NT2/D1 (cell line): ENCODE measurements around the gene FNIP1.
"Not testable (repeated sequence)": the region's sequence is repeated elsewhere in the genome, so short reads cannot be mapped to it uniquely, and the experiment has no call there.

Experiments
- YY1 ChIP-seq: IDR thresholded peaks from 2 replicates; pipeline ENCODE4 v1.6.1; 2011; ENCODE audit not compliant: insufficient read length, insufficient read depth
- ZNF274 ChIP-seq: IDR thresholded peaks from 2 replicates; pipeline ENCODE4 v1.6.1; 2011; ENCODE audit warnings: mild to moderate bottlenecking, low read depth, low read length

DNA sequence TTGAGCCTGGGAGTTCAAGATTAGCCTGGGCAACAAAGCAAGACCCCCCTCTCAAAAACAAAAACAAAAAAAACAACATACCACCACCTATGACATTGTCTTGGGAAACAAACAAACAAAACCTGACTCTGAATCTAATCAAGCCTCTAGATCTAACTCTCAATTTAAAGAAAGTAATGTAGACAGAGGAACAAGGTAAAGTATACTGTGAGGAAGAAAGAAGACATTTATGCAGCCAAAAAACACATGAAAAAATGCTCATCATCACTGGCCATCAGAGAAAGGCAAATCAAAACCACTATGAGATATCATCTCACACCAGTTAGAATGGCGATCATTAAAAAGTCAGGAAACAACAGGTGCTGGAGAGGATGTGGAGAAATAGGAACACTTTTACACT, 18.7 kb downstream of the FNIP1 start:
- TF ChIP-seq YY1, ZNF274: not testable (repeated sequence)
